ENCODE data around the gene SNX10. TPM values are rescaled to one million over a fixed set of nuclear protein-coding genes. Genes with fewer than 3 reads are reported as not detected.
A peak's percentile ranks its signal among the peaks of the same experiment; 100 is the strongest.
"Not testable (repeated sequence)": the region's sequence is repeated elsewhere in the genome, so short reads cannot be mapped to it uniquely, and the experiment has no call there.

SNX10 gene, protein sequence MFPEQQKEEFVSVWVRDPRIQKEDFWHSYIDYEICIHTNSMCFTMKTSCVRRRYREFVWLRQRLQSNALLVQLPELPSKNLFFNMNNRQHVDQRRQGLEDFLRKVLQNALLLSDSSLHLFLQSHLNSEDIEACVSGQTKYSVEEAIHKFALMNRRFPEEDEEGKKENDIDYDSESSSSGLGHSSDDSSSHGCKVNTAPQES
- 1 to 10 TPM in 1 of 2 donors, under 1 TPM in 1; 0.96 to 3.3 TPM for total RNA-seq

DNA sequence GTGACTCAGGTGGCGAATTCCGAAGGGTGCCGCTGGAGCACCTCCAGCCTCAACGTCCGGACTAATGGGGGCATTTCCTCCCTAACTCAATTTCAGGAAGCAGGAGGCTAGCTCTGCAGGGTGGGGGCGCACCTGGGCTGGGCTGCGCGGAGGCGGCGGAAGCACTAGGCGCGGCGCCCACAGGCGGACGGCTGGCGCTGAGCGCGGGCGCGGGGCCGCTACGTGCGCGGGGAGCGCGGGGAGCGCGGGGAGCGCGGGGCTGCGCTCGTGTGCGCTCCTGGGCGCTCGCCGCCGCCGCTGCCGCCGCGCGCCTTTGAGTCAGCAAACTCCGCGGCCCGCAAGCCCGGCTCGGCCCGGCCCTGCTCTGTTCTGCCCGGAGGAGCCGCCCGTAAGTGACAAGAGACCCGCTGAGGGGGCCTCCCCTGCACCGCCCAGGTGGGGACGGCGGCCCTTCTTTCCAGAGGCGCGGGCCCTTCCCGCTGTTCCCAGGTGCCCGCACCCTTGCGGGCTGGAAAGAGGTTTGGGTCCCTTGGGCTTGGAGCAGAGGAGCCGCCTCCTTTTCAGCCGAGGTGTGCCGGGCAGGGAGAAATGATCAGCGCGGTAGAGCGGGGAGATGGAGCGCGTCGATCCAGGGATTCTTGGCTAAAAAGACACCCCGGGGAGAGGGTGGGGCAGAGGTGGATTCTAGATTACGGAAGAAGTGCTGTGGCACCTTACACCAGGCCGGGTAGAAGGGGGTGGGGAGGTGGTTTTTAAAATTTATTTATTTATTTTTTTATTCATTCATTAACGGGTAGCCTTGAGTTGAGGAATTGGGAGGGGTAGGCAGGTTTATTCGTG is at the start of gene SNX10:
TSS of gene SNX10 (plus strand) at position 164 of the 840 bp plus-strand sequence. CDS start 54,581 bp downstream, outside the sequence.
- no peak for DNase-seq (ENCODE audit: low spot score)
- Histone ChIP-seq H3K27ac (no peak within 1 kb of the TSS), H3K27me3 (no peaks in the 10 kb centered on the region), H3K4me3 (peak within 1 kb of the TSS; percentile 42 to 57), H3K4me1 (peaks cover 0 to 4% of the 10 kb centered on the region in 2 donors), H3K36me3 (no peaks in the 10 kb centered on the region), H3K9me3 (no peaks in the 10 kb centered on the region)
- TF ChIP-seq, protein P1, sequence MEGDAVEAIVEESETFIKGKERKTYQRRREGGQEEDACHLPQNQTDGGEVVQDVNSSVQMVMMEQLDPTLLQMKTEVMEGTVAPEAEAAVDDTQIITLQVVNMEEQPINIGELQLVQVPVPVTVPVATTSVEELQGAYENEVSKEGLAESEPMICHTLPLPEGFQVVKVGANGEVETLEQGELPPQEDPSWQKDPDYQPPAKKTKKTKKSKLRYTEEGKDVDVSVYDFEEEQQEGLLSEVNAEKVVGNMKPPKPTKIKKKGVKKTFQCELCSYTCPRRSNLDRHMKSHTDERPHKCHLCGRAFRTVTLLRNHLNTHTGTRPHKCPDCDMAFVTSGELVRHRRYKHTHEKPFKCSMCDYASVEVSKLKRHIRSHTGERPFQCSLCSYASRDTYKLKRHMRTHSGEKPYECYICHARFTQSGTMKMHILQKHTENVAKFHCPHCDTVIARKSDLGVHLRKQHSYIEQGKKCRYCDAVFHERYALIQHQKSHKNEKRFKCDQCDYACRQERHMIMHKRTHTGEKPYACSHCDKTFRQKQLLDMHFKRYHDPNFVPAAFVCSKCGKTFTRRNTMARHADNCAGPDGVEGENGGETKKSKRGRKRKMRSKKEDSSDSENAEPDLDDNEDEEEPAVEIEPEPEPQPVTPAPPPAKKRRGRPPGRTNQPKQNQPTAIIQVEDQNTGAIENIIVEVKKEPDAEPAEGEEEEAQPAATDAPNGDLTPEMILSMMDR (IDR thresholded peaks at IDR 0.05): peak in 1 of 2 donors; percentile 21

DNA sequence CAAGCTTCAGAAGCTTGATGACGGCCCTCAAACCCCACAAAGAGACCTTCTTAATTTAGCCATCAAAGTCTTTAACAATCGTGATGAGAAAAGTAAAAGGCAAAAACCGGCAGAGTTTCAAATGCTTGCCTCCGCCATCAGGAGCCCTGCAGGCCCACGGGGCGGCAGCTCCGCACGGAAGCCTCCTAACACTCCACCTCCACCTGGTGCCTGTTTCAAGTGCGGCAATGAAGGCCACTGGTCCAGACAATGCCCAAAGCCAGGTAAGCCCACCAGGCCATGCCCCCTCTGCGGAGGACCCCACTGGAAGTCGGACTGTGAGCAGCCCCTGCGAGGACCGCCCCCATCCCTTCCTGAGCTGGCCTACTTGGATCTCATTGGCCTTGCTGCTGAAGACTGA is 46.5 kb upstream of the SNX10 start:
- no peaks in the 10 kb centered on the region for H3K9me3 ChIP-seq

DNA sequence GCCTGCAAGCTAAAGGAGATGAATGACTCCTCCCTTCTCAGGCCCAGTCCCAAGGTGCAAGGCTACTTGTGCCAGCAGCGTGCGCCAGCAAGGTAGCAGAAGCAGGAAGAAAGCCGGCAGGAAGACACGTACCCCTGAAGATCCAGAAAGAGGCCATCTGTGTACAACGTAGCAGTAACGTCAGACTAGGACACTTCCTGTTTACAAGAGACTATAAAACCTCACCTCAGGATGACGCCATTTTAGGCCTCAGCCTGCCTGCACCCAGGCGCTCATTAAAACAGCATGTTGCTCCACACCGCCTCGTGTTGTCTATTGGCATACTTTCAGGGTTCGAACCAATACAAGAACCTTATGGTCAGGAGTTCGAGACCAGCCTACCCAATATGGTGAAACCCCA is 41.4 kb upstream of the SNX10 start:
- no peak overlapping the region for H3K4me3 ChIP-seq
- H3K36me3 ChIP-seq: no peaks in the 10 kb centered on the region
- H3K27ac ChIP-seq: no peak overlapping the region
- TF ChIP-seq, protein P1 (IDR thresholded peaks at IDR 0.05): no peak
- no peaks in the 10 kb centered on the region for H3K4me1 ChIP-seq
- no peaks in the 10 kb centered on the region for H3K9me3 ChIP-seq
- H3K27me3 ChIP-seq: no peaks in the 10 kb centered on the region
- DNase-seq (ENCODE audit: low spot score): no peak

More for the DNA sequence above, 46.5 kb upstream of the SNX10 start:
- no peak for DNase-seq (ENCODE audit: low spot score)
- no peaks in the 10 kb centered on the region for H3K4me1 ChIP-seq
- H3K36me3 ChIP-seq: no peaks in the 10 kb centered on the region
- no peaks in the 10 kb centered on the region for H3K27me3 ChIP-seq
- H3K27ac ChIP-seq: no peak overlapping the region
- TF ChIP-seq, protein P1 (IDR thresholded peaks at IDR 0.05): no peak
- no peak overlapping the region for H3K4me3 ChIP-seq

DNA sequence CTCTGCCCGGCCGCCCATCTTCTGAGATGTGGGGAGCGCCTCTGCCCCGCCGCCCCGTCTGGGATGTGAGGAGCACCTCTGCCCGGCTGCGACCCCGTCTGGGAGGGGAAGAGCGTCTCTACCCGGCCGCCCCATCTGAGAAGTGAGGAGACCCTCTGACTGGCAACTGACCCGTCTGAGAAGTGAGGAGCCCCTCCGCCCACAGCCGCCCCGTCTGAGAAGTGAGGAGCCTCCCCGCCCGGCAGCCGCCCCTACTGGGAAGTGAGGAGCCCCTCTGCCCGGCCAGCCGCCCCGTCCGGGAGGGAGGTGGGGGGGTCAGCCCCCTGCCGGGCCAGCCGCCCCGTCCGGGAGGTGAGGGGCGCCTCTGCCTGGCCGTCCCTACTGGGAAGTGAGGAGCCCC is 29.8 kb upstream of the SNX10 start:
- peaks cover 0 to 14% of the 10 kb centered on the region in 2 donors for H3K9me3 ChIP-seq
- H3K36me3 ChIP-seq; H3K27ac ChIP-seq; H3K4me3 ChIP-seq; H3K27me3 ChIP-seq; H3K4me1 ChIP-seq; DNase-seq (ENCODE audit: low spot score): not testable (repeated sequence)

DNA sequence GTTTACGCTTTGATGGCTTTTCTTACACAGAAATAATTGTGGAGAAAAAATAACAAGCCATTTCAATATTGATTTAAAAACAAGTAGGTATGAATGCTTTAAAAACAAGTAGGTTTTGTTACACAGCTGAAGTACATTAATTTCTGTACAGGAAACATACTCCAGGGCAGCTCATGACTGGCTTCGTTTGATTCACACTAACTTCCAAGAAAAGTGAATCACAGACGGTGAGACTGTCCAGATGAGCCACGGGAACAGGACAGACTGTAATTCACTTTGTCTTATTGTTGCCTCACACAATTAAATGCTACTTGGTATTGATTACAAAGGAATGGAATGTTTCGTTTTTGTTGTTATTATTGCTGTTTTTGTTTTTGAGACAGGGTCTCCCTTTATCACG is 26.6 kb upstream of the SNX10 start:
- H3K4me1 ChIP-seq: no peaks in the 10 kb centered on the region
- DNase-seq (ENCODE audit: low spot score): no peak
- TF ChIP-seq, protein P1 (IDR thresholded peaks at IDR 0.05): no peak
- peaks cover 0 to 14% of the 10 kb centered on the region in 2 donors for H3K9me3 ChIP-seq
- no peaks in the 10 kb centered on the region for H3K36me3 ChIP-seq
- no peak overlapping the region for H3K4me3 ChIP-seq
- H3K27me3 ChIP-seq: no peaks in the 10 kb centered on the region
- H3K27ac ChIP-seq: no peak overlapping the region

DNA sequence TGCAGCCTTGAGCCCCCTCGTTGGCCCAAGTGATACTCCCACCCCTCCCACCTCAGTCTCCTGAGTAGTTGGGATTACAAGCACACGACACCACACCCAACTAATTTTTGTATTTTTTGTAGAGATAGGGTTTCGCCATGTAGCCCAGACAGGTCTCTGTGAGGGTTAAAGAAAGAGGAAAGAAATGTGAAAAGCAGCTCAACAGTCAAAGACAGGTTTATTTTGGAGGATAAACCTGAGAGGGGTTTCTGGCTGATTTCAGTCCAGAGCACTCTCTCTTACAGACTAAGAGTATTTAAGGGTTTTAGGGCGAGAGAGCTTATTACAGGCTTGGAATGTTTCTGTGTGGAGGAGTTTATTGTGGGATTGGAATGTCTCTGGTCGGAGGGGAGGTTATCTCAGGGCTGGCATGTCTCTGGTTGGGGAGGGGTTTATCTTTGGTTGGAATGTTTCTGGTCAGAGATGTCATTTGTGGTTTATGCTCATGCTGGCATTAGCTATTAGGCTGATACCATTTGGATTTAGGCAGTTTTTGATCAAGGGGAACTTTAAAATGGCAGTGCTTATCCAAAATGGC is 26.1 kb upstream of the SNX10 start:
- H3K27me3 ChIP-seq: no peaks in the 10 kb centered on the region

More for the DNA sequence above, 26.1 kb upstream of the SNX10 start:
- Histone ChIP-seq H3K27ac (no peak overlapping the region), H3K36me3 (no peaks in the 10 kb centered on the region), H3K4me3 (no peak overlapping the region), H3K4me1 (no peaks in the 10 kb centered on the region), H3K9me3 (peaks cover 0 to 14% of the 10 kb centered on the region in 2 donors)
- DNase-seq (ENCODE audit: low spot score): no peak
- TF ChIP-seq, protein P1 (IDR thresholded peaks at IDR 0.05): no peak

All from right atrium auricular region (tissue), 2 donors.